ENCODE data around the gene SPRED2. TPM values are rescaled to one million over a fixed set of nuclear protein-coding genes. Genes with fewer than 3 reads are reported as not detected.

The SPRED2 gene
- total RNA-seq, 1 donor from 2014 or later, result 46.3 TPM

DNA sequence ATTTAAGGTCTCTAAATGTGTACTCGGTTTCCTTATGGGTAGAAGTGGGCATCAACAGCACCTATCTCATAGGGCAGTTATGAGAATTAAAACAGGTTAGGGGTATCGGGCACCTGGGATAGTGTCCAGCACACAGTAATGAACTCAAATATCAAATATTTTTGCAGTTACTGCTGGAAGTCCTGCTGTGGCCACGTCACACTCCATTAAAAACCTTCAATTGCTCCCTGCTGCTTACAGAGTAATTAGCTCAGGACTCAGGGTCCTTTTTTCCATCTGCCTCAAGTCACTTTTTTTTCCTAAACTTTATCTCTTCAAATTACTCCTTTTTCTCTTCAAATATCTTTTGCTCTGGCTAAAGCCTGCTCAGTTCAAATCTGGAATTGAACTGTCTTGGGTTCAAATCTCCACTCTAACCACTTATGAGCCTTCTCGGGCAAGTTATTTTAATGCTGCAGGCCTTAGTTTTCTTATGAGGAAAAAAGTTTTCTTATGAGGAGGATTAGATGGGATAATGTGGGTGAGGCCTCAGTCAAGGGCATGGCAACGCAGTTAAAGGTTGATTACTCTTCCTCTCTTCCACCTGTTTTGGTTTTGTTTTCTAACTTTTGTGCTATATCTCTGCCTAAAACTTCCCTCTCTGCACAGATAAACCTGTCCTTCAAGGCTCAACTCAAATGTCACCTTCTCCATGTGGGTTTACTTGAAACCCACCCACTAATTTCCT lies 36.6 kb downstream of the SPRED2 start:
- TF ChIP-seq, protein P1, sequence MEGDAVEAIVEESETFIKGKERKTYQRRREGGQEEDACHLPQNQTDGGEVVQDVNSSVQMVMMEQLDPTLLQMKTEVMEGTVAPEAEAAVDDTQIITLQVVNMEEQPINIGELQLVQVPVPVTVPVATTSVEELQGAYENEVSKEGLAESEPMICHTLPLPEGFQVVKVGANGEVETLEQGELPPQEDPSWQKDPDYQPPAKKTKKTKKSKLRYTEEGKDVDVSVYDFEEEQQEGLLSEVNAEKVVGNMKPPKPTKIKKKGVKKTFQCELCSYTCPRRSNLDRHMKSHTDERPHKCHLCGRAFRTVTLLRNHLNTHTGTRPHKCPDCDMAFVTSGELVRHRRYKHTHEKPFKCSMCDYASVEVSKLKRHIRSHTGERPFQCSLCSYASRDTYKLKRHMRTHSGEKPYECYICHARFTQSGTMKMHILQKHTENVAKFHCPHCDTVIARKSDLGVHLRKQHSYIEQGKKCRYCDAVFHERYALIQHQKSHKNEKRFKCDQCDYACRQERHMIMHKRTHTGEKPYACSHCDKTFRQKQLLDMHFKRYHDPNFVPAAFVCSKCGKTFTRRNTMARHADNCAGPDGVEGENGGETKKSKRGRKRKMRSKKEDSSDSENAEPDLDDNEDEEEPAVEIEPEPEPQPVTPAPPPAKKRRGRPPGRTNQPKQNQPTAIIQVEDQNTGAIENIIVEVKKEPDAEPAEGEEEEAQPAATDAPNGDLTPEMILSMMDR (IDR thresholded peaks at IDR 0.05), result no peak
- H3K27me3 Mint-ChIP-seq (ENCODE audit: unreplicated experiment), result no peaks in the 10 kb centered on the region
- H3K9me3 Mint-ChIP-seq (ENCODE audit: unreplicated experiment), result peaks cover 9% of the 10 kb centered on the region
- H3K4me3 Mint-ChIP-seq (ENCODE audit: unreplicated experiment), result no peak overlapping the region
- no peak overlapping the region for H3K27ac Mint-ChIP-seq (ENCODE audit: unreplicated experiment)
- peaks cover 53% of the 10 kb centered on the region for H3K4me1 Mint-ChIP-seq (ENCODE audit: unreplicated experiment)
- DNase-seq (ENCODE audit: extremely low spot score, unreplicated experiment), result no peak
- peaks cover 6% of the 10 kb centered on the region for H3K36me3 Mint-ChIP-seq (ENCODE audit: unreplicated experiment)

DNA sequence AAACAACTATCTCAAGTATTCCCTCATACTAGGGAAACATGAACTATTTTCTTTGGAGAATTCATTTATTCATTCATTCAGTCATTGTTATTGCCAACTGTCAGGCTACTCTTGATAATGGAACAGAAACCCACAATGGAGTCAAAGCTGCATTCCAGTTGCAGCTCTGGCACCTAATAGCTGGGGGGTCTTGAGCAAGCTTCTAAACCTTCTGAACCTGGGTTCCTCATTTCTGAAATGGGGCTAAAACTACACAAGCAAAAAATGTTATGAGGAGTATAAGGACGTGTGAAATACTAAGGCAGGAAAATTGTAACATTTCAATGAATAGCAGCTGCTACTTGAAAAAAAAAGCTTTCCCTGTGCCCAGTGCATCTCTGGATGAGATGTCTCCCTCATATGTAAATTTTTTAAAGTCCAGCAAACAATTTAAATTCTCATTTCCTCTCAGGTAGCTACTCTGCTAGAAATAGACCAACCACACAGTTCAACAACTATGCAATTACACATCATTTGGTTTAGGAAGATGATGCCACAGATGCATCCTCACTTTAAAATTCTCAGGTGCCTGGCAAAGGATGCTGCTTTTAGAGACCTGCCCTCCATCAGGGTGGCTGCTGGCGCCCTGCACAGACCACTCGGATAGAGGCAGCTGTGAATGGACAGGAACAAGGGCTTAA lies 38.5 kb downstream of the SPRED2 start:
- H3K27me3 Mint-ChIP-seq (ENCODE audit: unreplicated experiment), result no peaks in the 10 kb centered on the region
- DNase-seq (ENCODE audit: extremely low spot score, unreplicated experiment), result no peak
- TF ChIP-seq, protein P1 (IDR thresholded peaks at IDR 0.05), result no peak
- peaks cover 64% of the 10 kb centered on the region for H3K4me1 Mint-ChIP-seq (ENCODE audit: unreplicated experiment)
- H3K36me3 Mint-ChIP-seq (ENCODE audit: unreplicated experiment), result peaks cover 9% of the 10 kb centered on the region
- H3K27ac Mint-ChIP-seq (ENCODE audit: unreplicated experiment), result no peak overlapping the region
- no peak overlapping the region for H3K4me3 Mint-ChIP-seq (ENCODE audit: unreplicated experiment)
- H3K9me3 Mint-ChIP-seq (ENCODE audit: unreplicated experiment), result peaks cover 9% of the 10 kb centered on the region

DNA sequence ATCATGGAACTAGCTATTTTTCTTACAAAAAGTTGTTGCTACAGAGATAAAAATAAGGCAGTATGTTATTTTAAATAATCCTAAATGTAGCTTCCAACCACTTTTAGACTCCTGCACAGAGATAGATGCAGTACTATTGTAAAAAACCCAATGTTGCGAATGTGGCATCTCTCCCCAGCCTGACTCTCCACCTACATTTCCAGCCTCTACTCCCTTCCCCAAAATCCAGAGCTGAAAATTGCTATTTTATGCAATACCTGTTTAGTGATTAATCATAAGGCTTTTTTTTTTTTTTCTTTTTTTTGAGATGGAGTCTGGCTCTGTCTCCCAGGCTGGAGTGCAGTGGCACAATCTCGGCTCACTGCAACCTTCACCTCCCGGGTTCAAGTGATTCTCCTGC lies 39.4 kb downstream of the SPRED2 start:
- H3K4me3 Mint-ChIP-seq (ENCODE audit: unreplicated experiment), result no peak overlapping the region
- H3K36me3 Mint-ChIP-seq (ENCODE audit: unreplicated experiment), result peaks cover 9% of the 10 kb centered on the region
- TF ChIP-seq, protein P1 (IDR thresholded peaks at IDR 0.05), result no peak
- DNase-seq (ENCODE audit: extremely low spot score, unreplicated experiment), result no peak
- peaks cover 6% of the 10 kb centered on the region for H3K9me3 Mint-ChIP-seq (ENCODE audit: unreplicated experiment)
- no peak overlapping the region for H3K27ac Mint-ChIP-seq (ENCODE audit: unreplicated experiment)
- H3K4me1 Mint-ChIP-seq (ENCODE audit: unreplicated experiment), result peaks cover 63% of the 10 kb centered on the region
- no peaks in the 10 kb centered on the region for H3K27me3 Mint-ChIP-seq (ENCODE audit: unreplicated experiment)

DNA sequence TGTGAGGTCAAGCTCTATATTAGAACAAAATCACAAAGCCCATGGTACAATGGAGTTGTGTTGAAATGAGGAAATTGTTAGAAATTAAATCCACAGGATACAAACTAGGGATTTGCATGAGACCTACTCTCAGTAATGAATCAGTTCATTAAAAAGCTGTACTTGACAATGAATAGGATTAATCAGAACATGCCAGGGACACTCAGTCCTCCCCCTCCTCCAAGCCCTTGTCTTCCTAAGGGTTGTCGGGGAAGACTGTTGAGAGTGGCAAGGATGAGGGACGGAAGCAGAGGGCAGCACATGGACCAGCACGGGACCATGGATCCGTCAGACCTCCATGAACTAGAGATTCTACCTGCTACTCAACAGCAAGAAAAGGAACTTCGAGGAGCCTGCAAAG lies 39.8 kb downstream of the SPRED2 start:
- H3K27ac Mint-ChIP-seq (ENCODE audit: unreplicated experiment), result no peak overlapping the region
- H3K4me3 Mint-ChIP-seq (ENCODE audit: unreplicated experiment), result no peak overlapping the region
- peaks cover 59% of the 10 kb centered on the region for H3K4me1 Mint-ChIP-seq (ENCODE audit: unreplicated experiment)
- peaks cover 6% of the 10 kb centered on the region for H3K36me3 Mint-ChIP-seq (ENCODE audit: unreplicated experiment)
- H3K9me3 Mint-ChIP-seq (ENCODE audit: unreplicated experiment), result peaks cover 2% of the 10 kb centered on the region
- H3K27me3 Mint-ChIP-seq (ENCODE audit: unreplicated experiment), result no peaks in the 10 kb centered on the region
- DNase-seq (ENCODE audit: extremely low spot score, unreplicated experiment), result no peak
- TF ChIP-seq, protein P1 (IDR thresholded peaks at IDR 0.05), result no peak

DNA sequence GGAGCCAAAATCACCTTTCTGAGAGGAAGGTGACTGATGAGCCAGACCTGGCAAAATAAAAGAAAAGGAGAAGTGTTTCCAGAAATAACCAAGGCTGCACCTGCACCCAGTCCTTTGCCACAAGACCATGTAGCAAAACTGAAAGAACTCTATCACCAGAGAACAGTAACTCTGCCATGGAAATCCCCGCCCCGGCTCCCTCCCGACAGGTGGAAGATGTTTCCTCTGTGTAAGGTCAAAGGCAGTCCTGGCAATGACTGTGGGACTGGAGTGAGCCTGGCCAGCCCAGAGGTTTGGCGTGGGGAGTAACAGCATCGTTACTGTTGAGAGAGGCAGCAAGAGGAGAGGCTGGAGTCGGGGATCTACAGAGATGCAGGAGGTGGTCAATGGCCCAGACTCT lies 42.3 kb downstream of the SPRED2 start:
- DNase-seq (ENCODE audit: extremely low spot score, unreplicated experiment), result no peak

More for the DNA sequence above, 42.3 kb downstream of the SPRED2 start:
- Mint-ChIP-seq H3K27me3 (ENCODE audit: unreplicated experiment) (no peaks in the 10 kb centered on the region), H3K9me3 (ENCODE audit: unreplicated experiment) (no peaks in the 10 kb centered on the region), H3K4me1 (ENCODE audit: unreplicated experiment) (peaks cover 47% of the 10 kb centered on the region), H3K4me3 (ENCODE audit: unreplicated experiment) (no peak overlapping the region), H3K36me3 (ENCODE audit: unreplicated experiment) (peaks cover 3% of the 10 kb centered on the region), H3K27ac (ENCODE audit: unreplicated experiment) (no peak overlapping the region)
- TF ChIP-seq, protein P1 (IDR thresholded peaks at IDR 0.05), result no peak

Measured in osteocyte (in vitro differentiated cells).